Panc1 (cell line): ENCODE measurements around the gene DLGAP1.

Experiments used
- CTCF ChIP-seq: fragments of 450-650 bp; IDR thresholded peaks from 2 replicates; pipeline ENCODE4 v1.5.1; 2017; ENCODE audit warnings: mild to moderate bottlenecking
- POLR2AphosphoS5 ChIP-seq: IDR thresholded peaks from 2 replicates; pipeline ENCODE4 v1.6.1; 2012; ENCODE audit warnings: mild to moderate bottlenecking, low read depth, low read length, moderate library complexity
- REST ChIP-seq, 2 experiments: IDR thresholded peaks; 2 replicates each; pipeline ENCODE4 v1.6.1; 2011 to 2012; ENCODE audit warnings: low read depth in 2 of 2, control low read depth in 1 of 2, low read length in 1 of 2, mild to moderate bottlenecking in 1 of 2, moderate library complexity in 1 of 2; ENCODE audit not compliant: insufficient read depth in 1 of 2
- SIN3A ChIP-seq: IDR thresholded peaks from 2 replicates; pipeline ENCODE4 v1.6.1; 2012; ENCODE audit warnings: low read depth, mild to moderate bottlenecking, low read length, moderate library complexity, borderline replicate concordance; ENCODE audit not compliant: insufficient read depth
- TCF7L2 ChIP-seq: IDR thresholded peaks from 2 replicates; pipeline ENCODE4 v1.6.1; 2011; ENCODE audit warnings: mild to moderate bottlenecking, low read depth, low read length, inconsistent platforms

GRCh38 chr18:4248686-4249085 is 206.4 kb downstream of the DLGAP1 start:
- TF ChIP-seq SIN3A: no peak
- TF ChIP-seq CTCF: no peak
- no peak for TF ChIP-seq POLR2AphosphoS5
- no peak for TF ChIP-seq TCF7L2
- TF ChIP-seq REST (IDR thresholded peaks at IDR 0.05; ENCODE audit: insufficient read depth in 1 of 2, low read depth in 2 of 2, low read length in 1 of 2): no peak
